GM18873 (cell line): ENCODE data around the gene OR10AD1.

Experiments
- ATAC-seq: cut with Tn5 transposase; IDR thresholded peaks from one replicate; pipeline ENCODE4 v1.9.1; 2021; ENCODE audit warnings: mild to moderate bottlenecking, moderate library complexity, moderate number of reproducible peaks; ENCODE audit not compliant: unreplicated experiment, low FRiP score

Gene OR10AD1

GRCh38 chr12:48193623-48194022 lies 9.5 kb downstream of the OR10AD1 start:
- ATAC-seq, result no peak

GRCh38 chr12:48192861-48193260 lies 10.2 kb downstream of the OR10AD1 start:
- ATAC-seq, result no peak

- no peak for ATAC-seq
Observed at GRCh38 chr12:48191096-48191495, 12.0 kb downstream of the OR10AD1 start.

- ATAC-seq, result peak; percentile 63
Observed at GRCh38 chr12:48189331-48190125, 13.6 kb downstream of the OR10AD1 start.

GRCh38 chr12:48187916-48188695 lies 15.0 kb downstream of the OR10AD1 start:
- no peak for ATAC-seq

GRCh38 chr12:48185181-48185919 lies 17.7 kb downstream of the OR10AD1 start:
- no peak for ATAC-seq

- ATAC-seq, result no peak
Observed at GRCh38 chr12:48184549-48184922, 18.6 kb downstream of the OR10AD1 start.

GRCh38 chr12:48183876-48184548 lies 19.1 kb downstream of the OR10AD1 start:
- ATAC-seq, result no peak

- no peak for ATAC-seq
Observed at GRCh38 chr12:48183091-48183875, 19.8 kb downstream of the OR10AD1 start, which contains the start of gene CCDC184. Gene CCDC184, plus strand, starts transcription at chr12:48183644. Its CDS starts 479 bp downstream, at chr12:48184123.

GRCh38 chr12:48182631-48183030 lies 20.5 kb downstream of the OR10AD1 start:
- ATAC-seq, result no peak

GRCh38 chr12:48180857-48181495 lies 22.1 kb downstream of the OR10AD1 start:
- no peak for ATAC-seq

GRCh38 chr12:48180424-48180823 lies 22.7 kb downstream of the OR10AD1 start:
- ATAC-seq, result no peak

GRCh38 chr12:48179466-48179865 lies 23.6 kb downstream of the OR10AD1 start:
- ATAC-seq, result no peak

- no peak for ATAC-seq
Observed at GRCh38 chr12:48177982-48178381, 25.1 kb downstream of the OR10AD1 start.

- ATAC-seq, result no peak
Observed at GRCh38 chr12:48176417-48176751, 26.7 kb downstream of the OR10AD1 start.

- ATAC-seq, result no peak
Observed at GRCh38 chr12:48175613-48176416, 27.3 kb downstream of the OR10AD1 start.

GRCh38 chr12:48169011-48169410 lies 34.1 kb downstream of the OR10AD1 start:
- no peak for ATAC-seq
